ENCODE measurements around the gene ALS2.

GRCh38 chr2:201788371-201788770, 7.6 kb upstream of the ALS2 start:
- TF ChIP-seq POLR2A (IDR thresholded peaks at IDR 0.05), result no peak
- no peak for TF ChIP-seq CTCF (IDR thresholded peaks at IDR 0.05)

Measured in ovary (tissue), 3 donors.